RWPE1 (cell line): ENCODE measurements around the gene ULBP3.

Source experiments
- CTCF ChIA-PET: fragments of 350-600 bp; sonication (Branson Sonifier 250); formaldehyde crosslinking; extraction: SDS; loops from one replicate; lab custom pipeline; 2021; lab: Yijun Ruan, JAX
- POLR2A ChIA-PET: fragments of 400-600 bp; formaldehyde crosslinking; extraction: SDS; loops from one replicate; lab custom pipeline; 2020; ENCODE audit warnings: antibody characterized with exemption; ENCODE audit not compliant: low non-redundant PET; lab: Yijun Ruan, JAX
- DNase-seq: peaks from one replicate; pipeline ENCODE4 v3.0.0; 2012; ENCODE audit warnings: low spot score
- H3K27ac ChIP-seq: fragments of 450-650 bp; 2 replicates; pipeline ENCODE4 v1.5.1; 2017
- TF ChIP-seq, protein P1 (sequence below): fragments of 450-650 bp; conservative IDR thresholded peaks from 2 replicates; pipeline ENCODE4 v1.5.1; 2017; ENCODE audit warnings: low read depth, mild to moderate bottlenecking

ULBP3 gene

DNA sequence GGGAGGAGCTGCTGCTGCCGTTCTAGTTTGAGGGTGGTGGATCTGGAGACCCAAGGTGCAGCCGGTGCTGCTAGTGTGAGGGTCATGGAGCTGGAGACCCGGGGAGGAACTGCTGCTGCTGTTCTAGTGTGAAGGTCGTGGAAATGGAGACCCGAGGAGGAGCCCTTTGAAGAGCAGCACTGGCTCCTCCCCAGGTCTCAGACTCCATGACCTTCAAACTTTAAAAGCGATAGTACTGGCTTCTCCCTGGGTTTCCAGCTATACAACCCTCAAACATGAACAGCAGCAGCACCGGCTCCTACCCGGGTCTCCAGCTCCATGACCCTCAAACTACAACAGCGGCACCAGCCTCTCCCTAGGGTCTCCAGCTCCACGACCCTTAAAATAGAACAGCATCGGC, 15.5 kb downstream of the ULBP3 start:
- H3K27ac ChIP-seq, result no peak overlapping the region
- ChIA-PET CTCF (interaction anchor here (0.7 kb wide), 1 partner anchor 229 kb away, joined by 3 read pairs; no protein-coding TSS in a partner anchor), POLR2A (no interaction called here)
- TF ChIP-seq, protein P1, sequence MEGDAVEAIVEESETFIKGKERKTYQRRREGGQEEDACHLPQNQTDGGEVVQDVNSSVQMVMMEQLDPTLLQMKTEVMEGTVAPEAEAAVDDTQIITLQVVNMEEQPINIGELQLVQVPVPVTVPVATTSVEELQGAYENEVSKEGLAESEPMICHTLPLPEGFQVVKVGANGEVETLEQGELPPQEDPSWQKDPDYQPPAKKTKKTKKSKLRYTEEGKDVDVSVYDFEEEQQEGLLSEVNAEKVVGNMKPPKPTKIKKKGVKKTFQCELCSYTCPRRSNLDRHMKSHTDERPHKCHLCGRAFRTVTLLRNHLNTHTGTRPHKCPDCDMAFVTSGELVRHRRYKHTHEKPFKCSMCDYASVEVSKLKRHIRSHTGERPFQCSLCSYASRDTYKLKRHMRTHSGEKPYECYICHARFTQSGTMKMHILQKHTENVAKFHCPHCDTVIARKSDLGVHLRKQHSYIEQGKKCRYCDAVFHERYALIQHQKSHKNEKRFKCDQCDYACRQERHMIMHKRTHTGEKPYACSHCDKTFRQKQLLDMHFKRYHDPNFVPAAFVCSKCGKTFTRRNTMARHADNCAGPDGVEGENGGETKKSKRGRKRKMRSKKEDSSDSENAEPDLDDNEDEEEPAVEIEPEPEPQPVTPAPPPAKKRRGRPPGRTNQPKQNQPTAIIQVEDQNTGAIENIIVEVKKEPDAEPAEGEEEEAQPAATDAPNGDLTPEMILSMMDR, result no peak
- no peak for DNase-seq

DNA sequence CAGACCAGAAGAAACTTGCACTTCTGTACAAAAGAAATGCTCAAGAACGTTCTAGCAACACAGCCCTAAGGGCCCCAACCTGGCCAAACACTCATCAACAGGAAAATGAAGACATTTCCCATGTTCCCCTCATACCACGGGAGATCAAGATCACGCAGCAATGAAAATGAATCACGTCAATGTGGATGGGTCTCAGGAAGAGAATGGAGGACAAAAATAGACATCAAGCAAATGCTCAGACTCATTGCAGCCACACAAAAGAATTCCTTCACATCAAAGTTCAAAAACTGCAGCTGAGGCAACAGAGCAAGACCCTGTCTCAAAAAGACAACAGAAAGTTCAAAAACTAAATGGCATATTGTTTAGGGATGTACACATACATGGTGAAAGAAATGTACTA, 18.1 kb downstream of the ULBP3 start:
- no peak overlapping the region for H3K27ac ChIP-seq
- POLR2A ChIA-PET, result no interaction called here
- no peak for DNase-seq
- TF ChIP-seq, protein P1, result no peak
- CTCF ChIA-PET, result no interaction called here

DNA sequence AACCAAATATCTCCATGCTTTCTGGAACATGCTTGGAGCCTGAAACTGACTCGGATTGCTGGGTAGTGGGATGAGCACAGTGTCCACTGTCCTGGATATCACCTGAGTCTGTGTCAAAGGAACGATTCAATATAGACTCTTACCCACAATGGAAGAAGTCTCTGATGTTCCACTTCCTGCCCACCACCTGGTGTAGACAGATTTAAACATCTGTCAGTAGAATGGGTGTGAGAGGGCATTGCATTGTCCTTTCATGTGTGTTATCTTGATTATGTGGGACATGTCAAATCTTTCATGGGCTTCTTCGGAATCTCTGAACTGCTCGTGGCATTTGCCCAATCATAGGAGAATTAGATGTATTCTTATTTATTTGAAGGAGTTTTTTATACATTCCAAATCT, 20.8 kb downstream of the ULBP3 start:
- ChIA-PET POLR2A (no interaction called here), CTCF (no interaction called here)
- DNase-seq, result no peak
- no peak overlapping the region for H3K27ac ChIP-seq
- TF ChIP-seq, protein P1, result no peak

DNA sequence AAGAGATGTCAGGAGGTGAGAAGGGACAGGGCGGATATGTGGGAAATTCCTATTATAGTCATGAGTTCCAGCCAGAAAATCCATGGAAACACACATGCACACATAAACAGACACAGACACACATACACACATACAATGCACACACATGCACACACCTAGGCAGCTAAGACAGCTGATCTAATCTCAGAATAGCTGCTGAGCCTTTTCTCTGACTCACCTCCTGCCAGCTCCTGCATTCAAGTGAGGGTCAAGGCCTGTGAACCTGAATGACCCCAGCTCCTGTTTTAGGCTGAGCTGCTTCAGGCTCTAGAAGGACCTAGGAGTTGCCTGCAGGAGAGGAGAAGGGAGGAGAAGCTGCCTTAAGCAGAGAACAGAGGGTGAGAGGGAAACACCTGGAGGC, 22.0 kb downstream of the ULBP3 start:
- no peak for DNase-seq
- ChIA-PET POLR2A (no interaction called here), CTCF (interaction anchor here (0.6 kb wide), 1 partner anchor 8 kb away, joined by 3 read pairs; no protein-coding TSS in a partner anchor)
- no peak overlapping the region for H3K27ac ChIP-seq
- TF ChIP-seq, protein P1, result no peak

DNA sequence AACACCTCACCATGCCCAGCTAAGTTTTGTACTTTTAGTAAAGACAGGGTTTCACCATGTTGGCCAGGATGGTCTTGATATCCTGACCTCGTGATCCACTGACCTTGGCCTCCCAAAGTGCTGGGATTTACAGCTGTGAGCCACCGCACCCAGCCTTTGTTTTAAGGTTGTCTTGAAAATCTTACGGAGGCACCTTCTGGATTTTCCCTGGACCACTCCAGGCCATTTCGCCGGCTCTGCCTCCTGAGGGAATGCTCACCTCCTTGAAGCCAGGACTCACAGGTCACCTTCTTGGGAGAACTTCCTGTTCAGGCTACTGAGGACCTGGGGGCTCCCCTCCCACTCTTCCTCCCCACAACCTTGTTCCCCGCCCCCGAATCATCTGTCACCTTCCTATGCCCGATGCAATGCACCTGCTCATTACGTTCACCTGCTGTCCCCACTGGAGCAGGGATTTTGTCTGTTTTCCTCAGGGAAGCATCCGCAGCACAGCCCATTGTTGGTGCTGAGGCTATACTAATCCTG, 24.2 kb downstream of the ULBP3 start:
- H3K27ac ChIP-seq, result no peak overlapping the region
- TF ChIP-seq, protein P1, result no peak
- ChIA-PET CTCF (no interaction called here), POLR2A (no interaction called here)
- DNase-seq, result no peak

DNA sequence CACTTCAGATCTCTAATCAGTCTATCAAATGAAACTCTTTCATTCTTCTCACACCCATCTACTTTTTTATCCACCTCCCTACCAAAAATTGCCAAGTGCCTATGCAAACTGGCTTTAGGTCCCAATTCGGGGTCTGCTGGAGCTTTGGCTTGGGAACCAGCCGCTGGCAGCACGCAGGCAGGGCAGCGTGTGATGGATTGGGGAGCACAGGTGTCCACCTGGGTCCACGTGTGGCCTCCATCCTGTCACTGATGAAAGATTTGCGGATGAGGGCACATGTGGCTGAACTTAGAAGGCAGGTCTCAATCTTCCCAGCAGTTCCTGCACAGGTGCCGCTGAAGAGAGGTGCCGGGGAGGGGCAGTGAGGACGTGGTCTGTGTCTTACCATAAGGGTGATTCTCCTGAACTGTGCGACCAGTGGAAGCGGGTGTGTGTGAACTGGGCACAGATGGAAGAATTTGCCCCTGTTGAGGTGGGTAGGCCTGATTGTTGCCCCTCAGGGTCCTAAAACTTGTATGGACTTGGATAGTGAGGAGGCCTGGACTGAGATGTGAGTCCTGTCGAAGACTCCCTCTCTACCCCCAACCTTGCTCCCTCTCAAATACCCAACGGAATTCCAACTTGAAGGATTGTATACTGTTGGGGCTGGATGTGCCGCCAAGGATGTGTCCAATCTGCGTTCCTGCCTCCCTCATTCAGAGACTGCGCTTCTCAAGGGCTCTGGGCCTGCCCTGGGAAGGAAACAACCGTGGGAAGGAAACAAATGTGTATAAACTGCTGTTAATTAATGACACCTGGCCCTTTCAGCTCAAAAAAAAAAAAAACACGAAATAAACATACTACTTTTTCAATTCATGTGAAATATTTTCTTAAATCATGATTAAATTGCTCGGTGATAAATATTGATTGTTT, 25.2 kb downstream of the ULBP3 start:
- ChIA-PET CTCF (no interaction called here), POLR2A (no interaction called here)
- no peak overlapping the region for H3K27ac ChIP-seq
- TF ChIP-seq, protein P1, result no peak
- no peak for DNase-seq
